Endothelial cell of umbilical vein (primary cell): ENCODE data around the gene VPS35L. TPM values are rescaled to one million over a fixed set of nuclear protein-coding genes. Genes with fewer than 3 reads are reported as not detected.

Experiments used
- BruUV-seq: library from RNA; stranded (reverse); fragments of 400-500 nt; replicated peaks from 2 replicates; lab custom pipeline; 2021; lab: Mats Ljungman, UMichigan
- CTCF ChIA-PET: fragments of 300-600, 350-600 bp; sonication (Branson Sonifier 250); formaldehyde crosslinking; loops from one replicate; lab custom pipeline; 2021; ENCODE audit warnings: antibody characterized with exemption, inconsistent platforms; lab: Charles Lee
- POLR2A ChIA-PET: fragments of 300-600, 350-600 bp; sonication (Branson Sonifier 250); formaldehyde crosslinking; loops from one replicate; lab custom pipeline; 2021; ENCODE audit warnings: antibody characterized with exemption, inconsistent platforms; lab: Charles Lee
- DNase-seq: peaks from one replicate; pipeline ENCODE4 v3.0.0-alpha.2; 2011; ENCODE audit warnings: low read depth, low spot score
- FAIRE-seq: peaks from 2 replicates; lab custom pipeline; 2011; peaks lifted over from hg19 to GRCh38; lab: Jason Lieb, UNC
- H2AFZ ChIP-seq: 2 replicates; pipeline ENCODE4 v1.6.0; 2012; ENCODE audit warnings: low read depth, low read length, control low read depth, inconsistent platforms
- H3K27ac ChIP-seq: 2 replicates; pipeline ENCODE4 v1.5.1; 2011; ENCODE audit warnings: low read depth, mild to moderate bottlenecking, control low read depth, low read length, moderate library complexity; ENCODE audit not compliant: insufficient read depth
- H3K27me3 ChIP-seq, 2 experiments: 2 replicates each; pipeline versions ENCODE4 v1.6.0 to v1.6.1; 2011; ENCODE audit warnings: low read length in 2 of 2, mixed read lengths in 1 of 2; ENCODE audit not compliant: control insufficient read depth in 2 of 2, insufficient read depth in 2 of 2
- H3K36me3 ChIP-seq, 2 experiments: 2 replicates in 1 of 2; 3 replicates in 1 of 2; pipeline ENCODE4 v1.5.1; 2011; ENCODE audit warnings: low read length in 2 of 2, mild to moderate bottlenecking in 1 of 2, moderate library complexity in 1 of 2; ENCODE audit not compliant: control insufficient read depth in 2 of 2, insufficient read depth in 2 of 2; ENCODE audit errors: extremely low read depth in 1 of 2
- H3K4me1 ChIP-seq: 3 replicates; pipeline ENCODE4 v1.5.1; 2011; ENCODE audit warnings: mild to moderate bottlenecking, low read length; ENCODE audit not compliant: control insufficient read depth, insufficient read depth; ENCODE audit errors: extremely low read depth
- H3K4me2 ChIP-seq: 2 replicates; pipeline ENCODE4 v1.6.1; 2011; ENCODE audit warnings: low read length, control low read depth, mixed read lengths; ENCODE audit not compliant: insufficient read depth
- H3K4me3 ChIP-seq, 3 experiments: fragments of 200-600 bp in 1 of 3; sonication (generic), shearing (Covaris generic) in 1 of 3; replicated peaks in 1 of 3; 2 replicates each; pipeline ENCODE4 v1.5.1; 2011 to 2016; ENCODE audit warnings: control low read depth in 3 of 3, low read length in 3 of 3, mild to moderate bottlenecking in 2 of 3, inconsistent platforms in 1 of 3, low read depth in 1 of 3, moderate library complexity in 1 of 3; ENCODE audit not compliant: insufficient read depth in 1 of 3
- H3K79me2 ChIP-seq: 2 replicates; pipeline ENCODE4 v1.6.0; 2012; ENCODE audit warnings: low read length, inconsistent platforms; ENCODE audit not compliant: control insufficient read depth, insufficient read depth
- H3K9ac ChIP-seq: replicated peaks from 2 replicates; pipeline ENCODE3; 2011; ENCODE audit warnings: low read length, control low read depth; ENCODE audit not compliant: insufficient read depth; ENCODE audit errors: extremely low read depth
- H3K9me1 ChIP-seq: replicated peaks from 3 replicates; pipeline ENCODE4 v1.6.0; 2011; ENCODE audit warnings: mild to moderate bottlenecking, low read length; ENCODE audit not compliant: control insufficient read depth, insufficient read depth; ENCODE audit errors: extremely low read depth
- H3K9me3 ChIP-seq: replicated peaks from 2 replicates; pipeline ENCODE4 v1.5.1; 2012; ENCODE audit warnings: low read length, inconsistent platforms; ENCODE audit not compliant: control insufficient read depth, insufficient read depth
- H4K20me1 ChIP-seq: replicated peaks from 2 replicates; pipeline ENCODE3; 2011; ENCODE audit warnings: mild to moderate bottlenecking, low read length; ENCODE audit not compliant: control insufficient read depth, insufficient read depth; ENCODE audit errors: extremely low read depth
- EZH2 ChIP-seq: IDR thresholded peaks from 2 replicates; pipeline ENCODE4 v1.6.1; 2012; ENCODE audit warnings: borderline replicate concordance, low read depth, mild to moderate bottlenecking, moderate library complexity, low read length, inconsistent platforms; ENCODE audit not compliant: severe bottlenecking
- FOS ChIP-seq: IDR thresholded peaks from 2 replicates; pipeline ENCODE4 v1.6.1; 2011; ENCODE audit warnings: mild to moderate bottlenecking, low read length, moderate library complexity, borderline replicate concordance; ENCODE audit not compliant: insufficient read depth
- GATA2 ChIP-seq: IDR thresholded peaks from 2 replicates; pipeline ENCODE4 v1.7.0; 2011; ENCODE audit warnings: low read depth, mild to moderate bottlenecking, moderate library complexity, mixed read lengths, low read length; ENCODE audit not compliant: insufficient read length, insufficient read depth
- JUN ChIP-seq: IDR thresholded peaks from 2 replicates; pipeline ENCODE4 v1.6.1; 2011; ENCODE audit warnings: borderline replicate concordance, low read depth; ENCODE audit not compliant: insufficient read length, insufficient read depth
- MYC ChIP-seq: IDR thresholded peaks from one replicate; pipeline ENCODE4 v1.6.1; 2011; ENCODE audit warnings: mild to moderate bottlenecking, low read depth, low read length
- POLR2A ChIP-seq: IDR thresholded peaks from 2 replicates; pipeline ENCODE4 v1.6.1; 2012; ENCODE audit warnings: low read depth, mild to moderate bottlenecking, control low read depth, low read length
- POLR2AphosphoS5 ChIP-seq: IDR thresholded peaks from 2 replicates; pipeline ENCODE4 v1.6.1; 2012; ENCODE audit warnings: low read depth, mild to moderate bottlenecking, control low read depth, low read length, moderate library complexity; ENCODE audit not compliant: insufficient read depth
- dilution Hi-C: fragments of 300-500 bp; cut with MboI; formaldehyde crosslinking; loops from one replicate; pipeline ENCODE4 v1.15.0; 2019; ENCODE audit warnings: low sequenced_read_pairs; ENCODE audit not compliant: extremely low pct_ligation_motif_present
- intact Hi-C: fragments of 100-400 bp; cut with micrococcal nuclease; formaldehyde crosslinking; loops from one replicate; pipeline ENCODE4 v1.10.0; 2022
- polyA plus RNA-seq, 4 experiments: library from polyadenylated mRNA; depleted of rRNA in 3 of 4; stranded (reverse) in 3 of 4; unstranded in 1 of 4; fragments of >200 nt; gene quantifications; 2 replicates each; pipeline versions ENCODE4 v1.2.1 to v1.2.3, GENCODE V29; 2011 to 2012; ENCODE audit warnings: missing spikeins in 1 of 4
- total RNA-seq: library from RNA; stranded (reverse); gene quantifications from 2 replicates; pipeline ENCODE4 v1.2.3, GENCODE V29; 2021
- TF ChIP-seq, protein P1 (sequence below): IDR thresholded peaks from 2 replicates; pipeline ENCODE4 v1.6.1; 2011; ENCODE audit not compliant: insufficient read depth, insufficient read length
- TF ChIP-seq, protein P2 (sequence below), 2 donors: IDR thresholded peaks; 1 replicate in 1 of 2; 2 replicates in 1 of 2; pipeline ENCODE4 v1.5.1; 2011; ENCODE audit warnings: low read length in 2 of 2, mild to moderate bottlenecking in 2 of 2, moderate library complexity in 2 of 2, control low read depth in 1 of 2, inconsistent platforms in 1 of 2, low read depth in 1 of 2; ENCODE audit not compliant: insufficient read depth in 1 of 2; ENCODE audit errors: extremely low read depth in 1 of 2

The VPS35L gene
- total and polyA plus RNA-seq, 2 donors (not counting 3 experiments of a cell fraction or from before 2014, with no cell fraction given): 49.1 to 91.1 TPM

DNA sequence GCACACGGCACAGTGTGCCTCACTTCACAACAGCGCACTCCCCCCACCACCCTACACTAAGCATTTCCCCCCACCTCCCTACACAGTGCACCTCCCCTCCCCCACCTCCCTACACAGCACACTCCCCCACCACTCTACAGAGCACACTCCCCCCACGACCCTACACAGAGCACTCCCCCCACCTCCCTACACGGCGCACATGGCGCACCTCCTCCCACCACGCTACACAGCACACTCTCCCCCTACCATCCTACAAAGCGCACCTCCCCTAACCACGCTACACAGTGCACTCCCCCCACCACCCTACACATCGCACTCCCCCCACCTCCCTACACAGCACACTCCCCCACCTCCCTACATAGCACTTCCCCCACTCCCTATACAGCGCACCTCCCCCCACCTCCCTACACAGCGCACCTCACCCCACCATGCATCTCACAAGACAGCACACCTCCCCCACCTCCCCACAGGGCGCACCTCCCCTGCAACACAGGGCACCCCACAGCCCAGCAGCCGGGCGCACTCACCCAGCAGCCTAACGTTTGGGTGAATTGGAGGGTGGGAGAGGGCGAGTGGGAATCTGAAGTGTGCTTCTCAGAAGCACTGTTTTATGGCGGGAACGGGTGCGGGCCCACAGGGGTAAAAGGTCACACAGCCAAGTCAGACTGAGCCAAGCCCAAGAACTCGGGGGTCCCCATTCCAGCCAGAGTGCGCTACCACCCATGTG, 152.2 kb downstream of the VPS35L start:
- no peak overlapping the region for H3K4me3 ChIP-seq
- H3K36me3 ChIP-seq: peaks cover 8 to 14% of the 10 kb centered on the region in 2 experiments
- no peak for FAIRE-seq
- ChIA-PET CTCF (interaction anchor here (1.4 kb wide), 1 partner anchor 26 kb away, joined by 4 read pairs; no protein-coding TSS in a partner anchor), POLR2A (no interaction called here)
- no peak for DNase-seq
- no peaks in the 10 kb centered on the region for H3K9me3 ChIP-seq
- peaks cover 5% of the 10 kb centered on the region for H3K79me2 ChIP-seq
- H3K9me1 ChIP-seq: no peaks in the 10 kb centered on the region
- TF ChIP-seq EZH2 (no peak), POLR2A (no peak), JUN (no peak), GATA2 (no peak), MYC (no peak)
- H3K27me3 ChIP-seq: no peaks in the 10 kb centered on the region
- no TSS peak for BruUV-seq
- H2AFZ ChIP-seq: no peak overlapping the region
- H3K4me1 ChIP-seq: peaks cover 5% of the 10 kb centered on the region
- H4K20me1 ChIP-seq: no peaks in the 10 kb centered on the region
- dilution Hi-C loops: no loop called here
- intact Hi-C loops: no loop called here
- H3K4me2 ChIP-seq: no peak overlapping the region
- H3K9ac ChIP-seq: no peak overlapping the region
- no peak overlapping the region for H3K27ac ChIP-seq

DNA sequence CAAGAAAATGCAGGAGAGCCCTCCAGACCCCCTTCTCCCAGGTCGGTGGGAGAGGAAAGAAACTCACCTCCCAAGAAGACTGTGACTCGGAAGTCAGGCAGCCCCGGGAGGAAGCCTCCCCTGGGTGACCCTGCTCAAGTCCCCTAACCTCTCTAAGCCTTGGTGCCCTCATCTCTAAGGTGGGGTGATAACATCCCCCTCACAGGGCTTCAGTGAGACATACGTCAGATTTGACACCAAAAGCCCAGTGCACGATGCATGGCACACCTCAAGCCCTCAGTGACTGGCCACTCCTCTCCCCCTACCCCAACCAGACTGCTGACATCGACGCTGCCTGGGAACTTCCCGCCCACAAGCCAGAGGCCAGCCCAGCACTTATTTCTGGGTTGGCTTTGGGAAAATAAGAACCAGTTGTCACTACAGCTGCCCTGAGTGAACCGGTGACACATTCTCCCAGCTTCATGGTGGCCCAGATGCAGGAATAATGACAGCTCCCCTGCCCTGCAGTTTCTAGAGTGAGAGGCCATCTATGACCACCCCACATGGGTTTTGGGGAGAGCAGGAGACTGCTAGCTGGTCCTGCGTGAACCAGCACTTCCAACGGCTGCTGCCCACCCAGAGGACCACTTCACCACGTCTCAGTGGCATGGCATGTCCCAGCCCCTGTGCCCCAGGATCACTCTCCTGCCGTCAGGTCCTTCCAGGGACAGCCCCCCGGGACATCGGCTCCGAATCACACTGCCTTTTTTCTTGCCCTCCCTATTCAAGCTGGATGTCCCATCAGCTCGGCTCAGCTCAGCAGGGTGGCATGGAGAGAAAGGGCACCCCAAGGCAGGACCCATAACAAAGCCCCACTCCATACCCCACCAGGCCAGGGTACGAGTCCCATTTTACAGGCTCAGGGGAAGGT, 153.0 kb downstream of the VPS35L start:
- H4K20me1 ChIP-seq: no peaks in the 10 kb centered on the region
- no peak overlapping the region for H3K4me2 ChIP-seq
- CTCF ChIA-PET: interaction anchor here (1.0 to 1.5 kb wide), 2 partner anchors 9 to 12 kb away, joined by 3 read pairs; partner anchors contain the start of genes IQCK and KNOP1
- intact Hi-C loops: no loop called here
- no peak for DNase-seq
- no peak overlapping the region for H3K27ac ChIP-seq
- no peaks in the 10 kb centered on the region for H3K27me3 ChIP-seq
- peaks cover 5% of the 10 kb centered on the region for H3K4me1 ChIP-seq
- H3K9me3 ChIP-seq: no peaks in the 10 kb centered on the region
- TF ChIP-seq JUN (no peak), FOS (no peak), POLR2A (no peak), GATA2 (no peak), POLR2AphosphoS5 (no peak), MYC (no peak), EZH2 (no peak)
- TF ChIP-seq, protein P1, sequence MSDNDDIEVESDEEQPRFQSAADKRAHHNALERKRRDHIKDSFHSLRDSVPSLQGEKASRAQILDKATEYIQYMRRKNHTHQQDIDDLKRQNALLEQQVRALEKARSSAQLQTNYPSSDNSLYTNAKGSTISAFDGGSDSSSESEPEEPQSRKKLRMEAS: no peak
- TF ChIP-seq, protein P2, sequence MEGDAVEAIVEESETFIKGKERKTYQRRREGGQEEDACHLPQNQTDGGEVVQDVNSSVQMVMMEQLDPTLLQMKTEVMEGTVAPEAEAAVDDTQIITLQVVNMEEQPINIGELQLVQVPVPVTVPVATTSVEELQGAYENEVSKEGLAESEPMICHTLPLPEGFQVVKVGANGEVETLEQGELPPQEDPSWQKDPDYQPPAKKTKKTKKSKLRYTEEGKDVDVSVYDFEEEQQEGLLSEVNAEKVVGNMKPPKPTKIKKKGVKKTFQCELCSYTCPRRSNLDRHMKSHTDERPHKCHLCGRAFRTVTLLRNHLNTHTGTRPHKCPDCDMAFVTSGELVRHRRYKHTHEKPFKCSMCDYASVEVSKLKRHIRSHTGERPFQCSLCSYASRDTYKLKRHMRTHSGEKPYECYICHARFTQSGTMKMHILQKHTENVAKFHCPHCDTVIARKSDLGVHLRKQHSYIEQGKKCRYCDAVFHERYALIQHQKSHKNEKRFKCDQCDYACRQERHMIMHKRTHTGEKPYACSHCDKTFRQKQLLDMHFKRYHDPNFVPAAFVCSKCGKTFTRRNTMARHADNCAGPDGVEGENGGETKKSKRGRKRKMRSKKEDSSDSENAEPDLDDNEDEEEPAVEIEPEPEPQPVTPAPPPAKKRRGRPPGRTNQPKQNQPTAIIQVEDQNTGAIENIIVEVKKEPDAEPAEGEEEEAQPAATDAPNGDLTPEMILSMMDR (IDR thresholded peaks at IDR 0.05; ENCODE audit: extremely low read depth in 1 of 2, insufficient read depth in 1 of 2, low read depth in 1 of 2, low read length in 2 of 2): no peak
- H3K79me2 ChIP-seq: peaks cover 5% of the 10 kb centered on the region
- H3K4me3 ChIP-seq: no peak overlapping the region
- no peaks in the 10 kb centered on the region for H3K9me1 ChIP-seq
- POLR2A ChIA-PET: no interaction called here
- no peak overlapping the region for H3K9ac ChIP-seq
- no peak for FAIRE-seq
- no TSS peak for BruUV-seq
- no peak overlapping the region for H2AFZ ChIP-seq
- H3K36me3 ChIP-seq: peaks cover 9 to 14% of the 10 kb centered on the region in 2 experiments
- dilution Hi-C loops: no loop called here
